Measurements from ENCODE around the gene BSPRY. TPM values are rescaled to one million over a fixed set of nuclear protein-coding genes. Genes with fewer than 3 reads are reported as not detected.
"Not testable (repeated sequence)": the region's sequence is repeated elsewhere in the genome, so short reads cannot be mapped to it uniquely, and the experiment has no call there.

BSPRY gene
- total RNA-seq, 2 donors from 2014 or later: 14.1 to 17.9 TPM

GRCh38 chr9:113363336-113363735 lies 14.0 kb downstream of the BSPRY start:
- DNase-seq: no peak
- Mint-ChIP-seq H3K4me1 (no peaks in the 10 kb centered on the region), H3K9me3 (no peaks in the 10 kb centered on the region), H3K27me3 (ENCODE audit: insufficient read depth) (no peaks in the 10 kb centered on the region), H3K36me3 (ENCODE audit: low read depth) (peaks cover 19% of the 10 kb centered on the region), H3K27ac (no peak overlapping the region), H3K4me3 (no peak overlapping the region)
- Histone ChIP-seq H3K4me1 (ENCODE audit: control insufficient read depth, insufficient read depth, low read length) (no peaks in the 10 kb centered on the region), H3K27me3 (ENCODE audit: control insufficient read depth, insufficient read depth, low read length, poor library complexity, severe bottlenecking) (no peaks in the 10 kb centered on the region), H3K9me3 (ENCODE audit: control insufficient read depth, low read length) (no peaks in the 10 kb centered on the region), H3K4me3 (ENCODE audit: low read length) (no peak overlapping the region), H3K9ac (ENCODE audit: extremely low read depth, low read length, poor library complexity, severe bottlenecking) (no peak overlapping the region), H3K36me3 (ENCODE audit: control insufficient read depth, insufficient read depth, low read length) (peaks cover 15% of the 10 kb centered on the region), H3K27ac (ENCODE audit: low read depth, low read length) (no peak overlapping the region)
- no peak for TF ChIP-seq CTCF (conservative IDR thresholded peaks at IDR 0.05)
- 90 to 100% methylated on average over 1 to 3 of the region's 3 CpGs for WGBS, 2 experiments (ENCODE audit: insufficient coverage in 1 of 2, insufficient read length in 1 of 2)

GRCh38 chr9:113364951-113365350 lies 15.6 kb downstream of the BSPRY start:
- TF ChIP-seq CTCF (conservative IDR thresholded peaks at IDR 0.05): no peak
- Histone ChIP-seq H3K36me3 (ENCODE audit: control insufficient read depth, insufficient read depth, low read length) (peaks cover 19% of the 10 kb centered on the region), H3K4me1 (ENCODE audit: control insufficient read depth, insufficient read depth, low read length) (no peaks in the 10 kb centered on the region), H3K9ac (ENCODE audit: extremely low read depth, low read length, poor library complexity, severe bottlenecking) (no peak overlapping the region), H3K27ac (ENCODE audit: low read depth, low read length) (no peak overlapping the region), H3K4me3 (ENCODE audit: low read length) (no peak overlapping the region), H3K9me3 (ENCODE audit: control insufficient read depth, low read length) (no peaks in the 10 kb centered on the region), H3K27me3 (ENCODE audit: control insufficient read depth, insufficient read depth, low read length, poor library complexity, severe bottlenecking) (no peaks in the 10 kb centered on the region)
- Mint-ChIP-seq H3K27me3 (ENCODE audit: insufficient read depth) (no peaks in the 10 kb centered on the region), H3K36me3 (ENCODE audit: low read depth) (peaks cover 22% of the 10 kb centered on the region), H3K4me3 (no peak overlapping the region), H3K4me1 (no peaks in the 10 kb centered on the region), H3K27ac (no peak overlapping the region), H3K9me3 (no peaks in the 10 kb centered on the region)
- DNase-seq: no peak
- 40 to 100% methylated on average over 1 of the region's 1 CpG for WGBS, 2 experiments (ENCODE audit: insufficient coverage in 1 of 2, insufficient read length in 1 of 2)

- H3K4me3 ChIP-seq (ENCODE audit: low read length); H3K4me3 Mint-ChIP-seq; H3K27me3 ChIP-seq (ENCODE audit: control insufficient read depth, insufficient read depth, low read length, poor library complexity, severe bottlenecking); H3K4me1 Mint-ChIP-seq; H3K9ac ChIP-seq (ENCODE audit: extremely low read depth, low read length, poor library complexity, severe bottlenecking); H3K9me3 ChIP-seq (ENCODE audit: control insufficient read depth, low read length); H3K4me1 ChIP-seq (ENCODE audit: control insufficient read depth, insufficient read depth, low read length); DNase-seq; H3K9me3 Mint-ChIP-seq; H3K27me3 Mint-ChIP-seq (ENCODE audit: insufficient read depth); H3K27ac ChIP-seq (ENCODE audit: low read depth, low read length); H3K27ac Mint-ChIP-seq: not testable (repeated sequence)
- peaks cover 26% of the 10 kb centered on the region for H3K36me3 Mint-ChIP-seq (ENCODE audit: low read depth)
- H3K36me3 ChIP-seq (ENCODE audit: control insufficient read depth, insufficient read depth, low read length): peaks cover 14% of the 10 kb centered on the region
- WGBS, 2 experiments (ENCODE audit: insufficient coverage in 1 of 2, insufficient read length in 1 of 2): 83 to 92% methylated on average over 2 to 3 of the region's 3 CpGs
Measured at GRCh38 chr9:113365652-113366051, 16.3 kb downstream of the BSPRY start.

GRCh38 chr9:113368348-113368981 lies 19.1 kb downstream of the BSPRY start:
- no peaks in the 10 kb centered on the region for H3K9me3 Mint-ChIP-seq
- no peak for DNase-seq
- H3K27ac Mint-ChIP-seq: no peak overlapping the region
- H3K27me3 ChIP-seq (ENCODE audit: control insufficient read depth, insufficient read depth, low read length, poor library complexity, severe bottlenecking): no peaks in the 10 kb centered on the region
- no peak overlapping the region for H3K4me3 ChIP-seq (ENCODE audit: low read length)
- peaks cover 20% of the 10 kb centered on the region for H3K36me3 ChIP-seq (ENCODE audit: control insufficient read depth, insufficient read depth, low read length)
- H3K9me3 ChIP-seq (ENCODE audit: control insufficient read depth, low read length): no peaks in the 10 kb centered on the region
- peaks cover 29% of the 10 kb centered on the region for H3K36me3 Mint-ChIP-seq (ENCODE audit: low read depth)
- no peak overlapping the region for H3K9ac ChIP-seq (ENCODE audit: extremely low read depth, low read length, poor library complexity, severe bottlenecking)
- peaks cover 6% of the 10 kb centered on the region for H3K4me1 ChIP-seq (ENCODE audit: control insufficient read depth, insufficient read depth, low read length)
- 91 to 100% methylated on average over 5 of the region's 5 CpGs for WGBS, 2 experiments (ENCODE audit: insufficient coverage in 1 of 2, insufficient read length in 1 of 2)
- peaks cover 11% of the 10 kb centered on the region for H3K4me1 Mint-ChIP-seq
- TF ChIP-seq CTCF (conservative IDR thresholded peaks at IDR 0.05): no peak
- no peaks in the 10 kb centered on the region for H3K27me3 Mint-ChIP-seq (ENCODE audit: insufficient read depth)
- no peak overlapping the region for H3K4me3 Mint-ChIP-seq
- no peak overlapping the region for H3K27ac ChIP-seq (ENCODE audit: low read depth, low read length)
